Thyroid gland (tissue), 4 donors: ENCODE data around the gene EPB41L4A.

Experiments used
- POLR2A ChIP-seq, 2 donors: fragments of 450-650 bp; IDR thresholded peaks; one replicate each; pipeline ENCODE4 v1.6.1; 2017; ENCODE audit warnings: antibody characterized with exemption in 2 of 2, mild to moderate bottlenecking in 2 of 2, moderate library complexity in 1 of 2
- TF ChIP-seq, protein P1 (sequence below), 6 experiments: fragments of 200-600 bp in 3 of 6; fragments of 450-650 bp in 3 of 6; sonication (generic) in 3 of 6; IDR thresholded peaks; one replicate each; pipeline ENCODE4 v1.5.1; 2016 to 2019; ENCODE audit warnings: antibody characterized with exemption in 6 of 6, mild to moderate bottlenecking in 2 of 6, inconsistent platforms in 1 of 6, moderate library complexity in 1 of 6

DNA sequence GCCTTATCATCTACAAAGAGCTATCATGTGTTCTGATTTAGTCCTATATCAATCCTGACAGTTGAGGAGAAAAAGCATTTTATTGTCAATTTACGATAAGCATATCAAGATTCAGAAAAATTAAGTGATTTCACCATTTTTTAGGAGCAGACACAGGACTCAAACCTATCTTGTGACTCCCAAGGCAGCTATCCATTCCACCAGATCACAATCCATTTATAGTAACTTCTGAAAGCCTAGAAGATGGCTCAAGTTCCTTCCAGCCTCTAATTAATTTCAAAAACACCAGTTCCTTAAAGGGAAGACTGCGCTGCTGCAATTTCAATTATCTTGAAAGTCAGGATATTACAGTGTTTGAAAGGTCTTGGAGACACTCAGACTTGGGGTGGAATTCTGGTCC, 114.3 kb downstream of the EPB41L4A start:
- TF ChIP-seq, protein P1, sequence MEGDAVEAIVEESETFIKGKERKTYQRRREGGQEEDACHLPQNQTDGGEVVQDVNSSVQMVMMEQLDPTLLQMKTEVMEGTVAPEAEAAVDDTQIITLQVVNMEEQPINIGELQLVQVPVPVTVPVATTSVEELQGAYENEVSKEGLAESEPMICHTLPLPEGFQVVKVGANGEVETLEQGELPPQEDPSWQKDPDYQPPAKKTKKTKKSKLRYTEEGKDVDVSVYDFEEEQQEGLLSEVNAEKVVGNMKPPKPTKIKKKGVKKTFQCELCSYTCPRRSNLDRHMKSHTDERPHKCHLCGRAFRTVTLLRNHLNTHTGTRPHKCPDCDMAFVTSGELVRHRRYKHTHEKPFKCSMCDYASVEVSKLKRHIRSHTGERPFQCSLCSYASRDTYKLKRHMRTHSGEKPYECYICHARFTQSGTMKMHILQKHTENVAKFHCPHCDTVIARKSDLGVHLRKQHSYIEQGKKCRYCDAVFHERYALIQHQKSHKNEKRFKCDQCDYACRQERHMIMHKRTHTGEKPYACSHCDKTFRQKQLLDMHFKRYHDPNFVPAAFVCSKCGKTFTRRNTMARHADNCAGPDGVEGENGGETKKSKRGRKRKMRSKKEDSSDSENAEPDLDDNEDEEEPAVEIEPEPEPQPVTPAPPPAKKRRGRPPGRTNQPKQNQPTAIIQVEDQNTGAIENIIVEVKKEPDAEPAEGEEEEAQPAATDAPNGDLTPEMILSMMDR (IDR thresholded peaks at IDR 0.05), result no peak
- no peak for TF ChIP-seq POLR2A (IDR thresholded peaks at IDR 0.05)
